Measurements from ENCODE around the gene RAD54L2. TPM values are rescaled to one million over a fixed set of nuclear protein-coding genes. Genes with fewer than 3 reads are reported as not detected.

The RAD54L2 gene
- total and polyA plus RNA-seq, 2 of the 8 experiments (the other 6 are each of a cell fraction or from before 2014, with no cell fraction given), result 8.2 to 35.2 TPM

- TF ChIP-seq GABPA (IDR thresholded peaks at IDR 0.05; ENCODE audit: borderline replicate concordance, insufficient read depth, low read length), result peak; percentile 94
- TF ChIP-seq, protein P1, sequence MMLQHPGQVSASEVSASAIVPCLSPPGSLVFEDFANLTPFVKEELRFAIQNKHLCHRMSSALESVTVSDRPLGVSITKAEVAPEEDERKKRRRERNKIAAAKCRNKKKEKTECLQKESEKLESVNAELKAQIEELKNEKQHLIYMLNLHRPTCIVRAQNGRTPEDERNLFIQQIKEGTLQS (IDR thresholded peaks at IDR 0.05; ENCODE audit: insufficient read depth, low read depth, low read length), result no peak
- peak; percentile 56 for TF ChIP-seq KDM4A (IDR thresholded peaks at IDR 0.05; ENCODE audit: low read depth, low read length, severe bottlenecking)
- TF ChIP-seq RBBP5 (IDR thresholded peaks at IDR 0.05; ENCODE audit: borderline replicate concordance, low read depth, low read length), result peak; percentile 97
- peak; percentile 20 to 68; a peak in 2 of 4 replicates for TF ChIP-seq SIN3A (conservative IDR thresholded peaks at IDR 0.05 in 1 of 2, IDR thresholded peaks at IDR 0.05 in 1 of 2; ENCODE audit: low read depth in 1 of 2, low read length in 2 of 2)
- no peak for TF ChIP-seq SP2 (IDR thresholded peaks at IDR 0.05; ENCODE audit: low read length)
- TF ChIP-seq BACH1 (IDR thresholded peaks at IDR 0.05; ENCODE audit: low read length), result no peak
- peak; percentile 65 for TF ChIP-seq POLR2AphosphoS5 (IDR thresholded peaks at IDR 0.05; ENCODE audit: low read depth, low read length)
- TF ChIP-seq, protein P2, sequence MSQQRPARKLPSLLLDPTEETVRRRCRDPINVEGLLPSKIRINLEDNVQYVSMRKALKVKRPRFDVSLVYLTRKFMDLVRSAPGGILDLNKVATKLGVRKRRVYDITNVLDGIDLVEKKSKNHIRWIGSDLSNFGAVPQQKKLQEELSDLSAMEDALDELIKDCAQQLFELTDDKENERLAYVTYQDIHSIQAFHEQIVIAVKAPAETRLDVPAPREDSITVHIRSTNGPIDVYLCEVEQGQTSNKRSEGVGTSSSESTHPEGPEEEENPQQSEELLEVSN (IDR thresholded peaks at IDR 0.05), result peak; percentile 75
- TF ChIP-seq SP1 (IDR thresholded peaks at IDR 0.05; ENCODE audit: low read depth, low read length), result peak; percentile 52; the same call in 1 of the 2 replicates
- TF ChIP-seq YY1 (IDR thresholded peaks at IDR 0.05; ENCODE audit: low read depth, low read length), result peak; percentile 60; the same call in 1 of the 2 replicates
- TF ChIP-seq CBX5 (IDR thresholded peaks at IDR 0.05; ENCODE audit: low read depth, low read length), result no peak
- TF ChIP-seq SP4 (IDR thresholded peaks at IDR 0.05; ENCODE audit: low read length), result no peak
- no peak for TF ChIP-seq GTF2F1 (IDR thresholded peaks at IDR 0.05; ENCODE audit: borderline replicate concordance, low read depth, low read length)
- TF ChIP-seq RFX5 (IDR thresholded peaks at IDR 0.05; ENCODE audit: borderline replicate concordance, low read depth, low read length), result no peak
- TF ChIP-seq KDM1A (IDR thresholded peaks at IDR 0.05; ENCODE audit: borderline replicate concordance, low read length), result 0 out of 2 replicates have a peak, but pooled peaks have one; percentile 21
- no peak for TF ChIP-seq NRF1 (IDR thresholded peaks at IDR 0.05; ENCODE audit: low read depth, low read length)
- TF ChIP-seq POLR2A (IDR thresholded peaks at IDR 0.05; ENCODE audit: control extremely low read depth in 1 of 2, low read depth in 2 of 2, low read length in 2 of 2), result peak; percentile 57 to 88
- TF ChIP-seq SIX5 (IDR thresholded peaks at IDR 0.05; ENCODE audit: low read depth, low read length), result peak; percentile 33; the same call in 1 of the 2 replicates
- no peak for TF ChIP-seq CBX8 (IDR thresholded peaks at IDR 0.05; ENCODE audit: borderline replicate concordance, low read depth, low read length)
- no peak for TF ChIP-seq SIRT6 (IDR thresholded peaks at IDR 0.05; ENCODE audit: low read length)
- no peak for TF ChIP-seq JUN (IDR thresholded peaks at IDR 0.05; ENCODE audit: low read depth, low read length)
- no peak for TF ChIP-seq BCL11A (IDR thresholded peaks at IDR 0.05; ENCODE audit: low read depth in 2 of 2, low read length in 2 of 2)
Measured at GRCh38 chr3:51538459-51539290, at the start of gene RAD54L2 (continued).
